Spleen (tissue), 7 donors: ENCODE data around the gene MYLK4.

Experiments
- POLR2A ChIP-seq, 3 donors: fragments of 450-650 bp; IDR thresholded peaks; one replicate each; pipeline ENCODE4 v1.5.1; 2017; ENCODE audit warnings: antibody characterized with exemption in 3 of 3, mild to moderate bottlenecking in 1 of 3
- TF ChIP-seq, protein P1 (sequence below), 11 experiments: fragments of 200-600 bp in 7 of 11; fragments of 450-650 bp in 4 of 11; sonication (generic) in 4 of 11; IDR thresholded peaks in 8 of 11; conservative IDR thresholded peaks in 3 of 11; 1 replicate in 7 of 11; 2 replicates in 4 of 11; pipeline versions ENCODE4 v1.4.0 to v1.8.0; 2016 to 2021; ENCODE audit warnings: antibody characterized with exemption in 11 of 11, inconsistent platforms in 4 of 11, mild to moderate bottlenecking in 1 of 11
- donor health status: DM: no; HTN: no; CAD: no; lungs with moderate emphysema.
- donor health status: DM: no; HTN: no; CAD: no.
- donor health status: DM: no; HTN: no; CAD: no.

DNA sequence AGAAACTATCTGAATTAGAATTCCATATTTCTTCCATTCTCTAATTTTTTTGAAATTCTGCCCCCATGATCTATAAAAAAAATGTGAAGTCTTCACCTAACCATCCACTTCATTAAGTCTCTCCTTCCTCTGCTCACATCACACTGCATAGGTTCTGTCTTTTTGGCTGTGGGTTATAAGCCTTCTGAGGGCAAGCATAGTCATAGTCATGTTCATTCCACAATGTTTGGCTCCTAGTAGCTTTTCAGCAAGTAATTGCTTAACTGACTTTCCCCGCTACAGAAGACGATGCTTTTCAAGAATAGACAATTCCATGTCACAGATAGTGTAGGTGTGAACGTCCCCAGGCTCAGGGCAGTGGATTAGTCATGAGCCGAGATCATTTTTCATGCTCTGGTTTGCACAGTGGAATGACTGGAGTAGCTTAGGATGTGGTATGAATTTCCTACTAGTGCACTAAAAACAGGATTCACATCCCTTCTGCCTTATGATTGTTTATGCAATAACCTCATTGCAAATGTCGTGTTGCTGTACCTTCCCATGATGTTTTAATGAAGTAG, 43.5 kb upstream of the MYLK4 start:
- TF ChIP-seq, protein P1, sequence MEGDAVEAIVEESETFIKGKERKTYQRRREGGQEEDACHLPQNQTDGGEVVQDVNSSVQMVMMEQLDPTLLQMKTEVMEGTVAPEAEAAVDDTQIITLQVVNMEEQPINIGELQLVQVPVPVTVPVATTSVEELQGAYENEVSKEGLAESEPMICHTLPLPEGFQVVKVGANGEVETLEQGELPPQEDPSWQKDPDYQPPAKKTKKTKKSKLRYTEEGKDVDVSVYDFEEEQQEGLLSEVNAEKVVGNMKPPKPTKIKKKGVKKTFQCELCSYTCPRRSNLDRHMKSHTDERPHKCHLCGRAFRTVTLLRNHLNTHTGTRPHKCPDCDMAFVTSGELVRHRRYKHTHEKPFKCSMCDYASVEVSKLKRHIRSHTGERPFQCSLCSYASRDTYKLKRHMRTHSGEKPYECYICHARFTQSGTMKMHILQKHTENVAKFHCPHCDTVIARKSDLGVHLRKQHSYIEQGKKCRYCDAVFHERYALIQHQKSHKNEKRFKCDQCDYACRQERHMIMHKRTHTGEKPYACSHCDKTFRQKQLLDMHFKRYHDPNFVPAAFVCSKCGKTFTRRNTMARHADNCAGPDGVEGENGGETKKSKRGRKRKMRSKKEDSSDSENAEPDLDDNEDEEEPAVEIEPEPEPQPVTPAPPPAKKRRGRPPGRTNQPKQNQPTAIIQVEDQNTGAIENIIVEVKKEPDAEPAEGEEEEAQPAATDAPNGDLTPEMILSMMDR (IDR thresholded peaks at IDR 0.05 in 8 of 11, conservative IDR thresholded peaks at IDR 0.05 in 3 of 11): no peak
- TF ChIP-seq POLR2A (IDR thresholded peaks at IDR 0.05): no peak
